Activated naive CD8-positive, alpha-beta T cell treated with anti-CD3 and anti-CD28 coated beads, Interleukin-2, amount 50 U/mL, for 16 hours (primary cell): ENCODE measurements around the gene SEMA3F.

Experiments used
- DNase-seq: peaks from one replicate; pipeline ENCODE4 v3.0.0-alpha.2; 2020; ENCODE audit warnings: low read depth, low spot score

Gene SEMA3F

DNA sequence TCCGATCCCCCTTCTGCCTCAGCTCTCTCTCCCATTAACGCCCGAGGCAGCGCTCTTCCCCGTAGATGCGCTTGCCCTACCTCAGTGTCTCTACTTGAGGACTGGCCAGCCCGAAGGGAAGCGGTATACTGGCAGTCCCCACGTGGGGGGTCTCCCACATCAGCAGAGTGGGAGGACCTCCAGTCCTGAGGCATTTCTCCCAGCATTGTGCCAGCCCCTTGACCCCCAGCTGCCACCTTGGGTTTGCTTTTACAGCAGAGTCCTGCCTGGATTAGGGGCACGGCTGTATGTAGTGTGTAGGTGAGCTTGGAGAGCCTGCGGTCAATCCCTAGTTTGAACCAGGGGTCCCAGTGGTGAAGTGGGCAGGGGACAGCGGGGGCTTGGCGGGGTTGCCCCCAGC, 767 bp downstream of the SEMA3F start:
- DNase-seq, result no peak

DNA sequence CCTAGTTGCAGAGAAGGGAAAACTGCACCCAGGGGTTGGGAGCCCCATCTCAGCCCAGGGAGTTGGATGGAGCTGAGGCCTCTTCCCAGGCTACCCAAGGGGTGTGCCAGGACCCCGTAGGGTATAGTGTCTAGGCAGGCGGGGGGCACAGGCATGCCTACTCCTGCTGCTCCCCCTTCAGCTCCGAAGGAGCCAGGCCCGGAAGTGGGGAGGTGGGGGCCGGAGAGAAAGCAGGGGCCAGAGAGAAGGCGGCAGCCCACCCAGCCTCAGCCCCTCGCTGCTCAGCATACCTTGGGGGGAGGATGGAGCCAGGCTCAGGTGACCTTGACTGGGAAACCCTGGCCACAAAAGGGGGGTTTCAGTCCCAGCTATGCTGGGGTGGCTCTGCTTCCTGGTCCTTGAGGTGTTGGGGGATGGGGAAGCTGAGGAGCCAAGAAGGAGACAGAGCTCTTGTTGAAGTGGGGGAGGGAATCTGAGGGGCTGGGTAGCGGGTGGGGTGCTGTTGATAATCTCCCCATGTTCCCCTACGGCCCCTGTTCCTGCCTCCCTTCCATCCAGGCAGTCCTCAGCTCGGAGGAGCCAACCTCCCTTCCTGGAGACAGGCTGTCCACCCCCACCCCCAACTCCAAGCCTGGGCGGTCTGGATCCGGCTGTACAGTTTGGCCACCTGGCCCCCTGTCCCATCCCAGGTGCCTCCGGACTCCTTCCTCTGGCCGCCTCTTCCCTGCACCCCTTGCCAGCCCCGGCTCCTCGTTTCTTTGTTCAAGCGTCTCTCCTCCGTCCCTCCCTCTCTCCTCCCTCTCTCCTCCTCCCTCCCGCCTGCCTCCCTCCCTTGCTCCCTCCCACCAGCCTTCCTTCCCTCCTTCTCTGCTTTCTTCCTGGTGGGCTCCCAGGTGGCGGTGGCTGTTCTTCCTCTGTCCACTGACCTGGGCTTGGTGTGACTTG, 1.7 kb downstream of the SEMA3F start:
- DNase-seq, result no peak

DNA sequence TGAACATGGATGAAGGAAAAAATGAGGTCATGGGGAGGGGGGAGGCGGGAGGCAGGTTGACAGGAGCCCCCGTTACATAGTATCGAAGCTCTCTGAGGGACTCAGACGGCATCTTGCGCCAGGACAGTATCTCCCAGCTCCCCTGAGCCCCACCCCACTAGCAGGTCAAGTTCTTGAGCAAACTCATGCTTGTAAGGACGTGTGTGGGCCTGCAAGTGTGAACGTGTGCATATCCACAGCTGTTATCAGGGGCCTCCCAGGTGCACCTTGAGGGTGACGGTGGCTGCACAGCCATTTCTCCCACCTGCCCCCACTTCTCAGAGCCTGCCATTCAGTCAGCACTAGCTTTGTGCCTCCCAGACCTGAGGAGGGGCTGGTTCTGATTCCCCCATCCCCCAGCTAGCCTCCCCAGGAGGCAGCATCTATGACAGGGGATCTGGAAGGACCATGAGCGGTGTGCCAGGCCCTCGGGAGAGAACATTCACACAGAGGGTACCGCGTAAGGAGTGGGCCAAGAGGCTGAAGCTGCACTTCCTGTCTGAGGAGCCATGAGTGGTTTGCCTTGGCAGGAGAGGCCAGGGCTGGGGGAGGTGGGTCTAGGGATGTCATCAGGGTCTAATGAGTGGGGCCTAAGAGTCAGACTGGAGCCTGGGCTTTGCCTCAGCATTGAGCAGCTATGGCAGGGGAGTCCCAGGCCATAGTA, 2.9 kb downstream of the SEMA3F start:
- no peak for DNase-seq

DNA sequence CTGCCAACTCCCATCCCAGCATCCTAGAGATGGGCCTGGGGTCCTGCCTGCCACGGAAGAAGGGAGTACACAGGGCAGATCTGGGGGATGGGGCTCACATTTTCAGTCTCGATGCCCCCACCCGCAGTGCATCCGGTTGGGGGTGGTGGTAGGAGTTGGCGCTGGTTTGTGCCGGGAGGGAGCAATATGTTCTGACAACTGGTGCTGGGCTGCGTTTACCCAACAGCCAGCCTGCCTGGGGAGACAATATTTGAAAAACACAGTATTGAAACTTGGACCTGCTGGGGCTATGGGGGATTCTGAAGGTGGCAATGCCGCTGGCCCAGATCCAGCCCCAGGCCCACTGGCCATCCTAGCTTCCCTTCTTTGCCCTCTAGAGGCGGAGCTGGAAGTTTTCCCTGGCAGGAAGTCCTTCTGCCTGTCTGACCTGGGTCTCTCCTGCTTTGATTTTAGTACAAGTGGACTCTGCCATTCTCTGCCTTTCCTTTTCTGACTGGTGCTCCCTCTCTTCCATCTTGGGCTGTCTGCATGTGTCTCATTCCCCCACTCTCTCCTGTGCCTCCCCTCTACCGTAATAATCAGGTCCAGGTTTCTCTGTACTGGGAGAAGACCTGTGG, 3.5 kb downstream of the SEMA3F start:
- DNase-seq, result no peak

DNA sequence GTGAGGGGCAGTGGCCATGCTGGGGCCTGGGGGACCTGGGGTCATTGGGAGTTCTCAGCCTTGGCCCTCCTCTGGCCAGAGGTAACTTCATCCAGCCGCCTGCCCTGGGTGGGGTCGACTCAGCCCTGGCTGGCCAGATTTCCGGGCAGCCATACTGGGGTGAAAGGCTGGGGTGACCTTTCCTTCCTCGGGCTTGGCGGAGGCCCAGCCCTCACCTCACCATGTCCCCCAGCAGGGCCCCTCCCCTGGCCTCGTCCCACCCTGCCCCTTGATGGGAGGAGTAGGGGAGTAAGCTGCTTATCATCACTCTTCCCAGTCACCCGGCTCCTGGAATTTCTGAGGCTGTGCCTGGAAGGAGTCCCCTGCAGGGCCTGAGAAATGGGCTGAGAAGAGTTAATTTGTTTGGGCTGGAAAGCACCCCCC, 5.4 kb downstream of the SEMA3F start:
- DNase-seq, result no peak

DNA sequence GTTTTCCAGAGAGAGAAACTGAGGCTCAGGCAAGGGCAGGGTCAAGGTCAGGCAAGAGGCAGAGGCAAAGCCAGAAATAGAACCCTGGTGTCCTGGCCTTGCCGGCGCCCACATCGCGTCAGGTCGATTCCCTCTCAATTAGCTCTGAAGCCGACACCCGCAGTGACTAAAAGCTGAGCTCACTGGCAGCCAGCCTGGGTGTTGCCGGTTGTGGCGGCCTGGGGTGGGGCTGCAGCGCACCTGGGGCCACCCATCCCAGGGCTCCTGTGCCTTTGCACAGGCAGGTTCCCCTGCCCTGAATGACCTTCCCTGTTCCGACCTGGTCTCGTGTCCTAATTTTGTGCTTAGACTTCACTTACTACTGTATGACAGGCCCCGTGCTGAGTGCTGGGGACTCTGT, 6.2 kb downstream of the SEMA3F start:
- DNase-seq, result no peak

DNA sequence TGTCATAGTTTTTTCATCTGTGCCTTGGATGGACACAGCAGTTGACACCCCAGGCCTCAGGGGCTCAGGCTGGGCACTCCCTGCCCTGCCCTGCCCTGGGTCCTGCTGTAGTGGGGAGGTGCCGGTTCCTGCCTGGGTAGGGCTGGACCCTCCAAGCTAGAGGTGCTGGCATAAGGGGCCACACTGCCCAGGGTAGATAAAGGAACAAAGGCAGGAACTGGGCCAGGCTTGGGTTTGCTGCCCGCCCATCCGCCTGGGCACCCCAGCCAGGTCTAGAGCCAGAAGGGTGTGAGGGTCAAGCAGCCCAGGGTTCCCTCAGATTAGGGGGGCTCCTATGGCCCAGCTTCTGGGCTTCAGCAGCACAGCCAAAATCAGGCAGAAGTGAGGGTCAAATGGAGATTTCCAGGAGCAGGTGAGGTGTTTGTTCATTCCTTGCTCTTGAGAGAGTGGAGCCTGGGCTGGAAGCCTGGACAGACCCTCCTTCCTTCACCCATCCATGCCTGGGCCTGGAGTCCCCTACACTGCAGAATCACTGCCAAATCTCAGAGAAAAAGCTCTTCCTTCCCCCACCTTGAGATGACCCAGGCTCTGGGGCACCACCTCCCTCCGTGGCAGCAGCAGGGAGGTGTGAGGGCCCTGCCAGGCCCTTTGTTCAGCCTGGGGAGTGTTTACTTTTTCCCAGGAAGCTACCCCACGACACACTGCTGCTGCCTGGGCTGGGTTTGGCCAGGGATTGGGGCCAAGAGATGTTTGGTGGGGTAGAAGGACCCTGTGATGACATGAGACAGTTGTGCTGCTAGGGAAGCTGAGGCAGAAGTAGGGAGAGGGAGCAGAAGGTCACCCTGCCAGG, 7.1 kb downstream of the SEMA3F start:
- no peak for DNase-seq

DNA sequence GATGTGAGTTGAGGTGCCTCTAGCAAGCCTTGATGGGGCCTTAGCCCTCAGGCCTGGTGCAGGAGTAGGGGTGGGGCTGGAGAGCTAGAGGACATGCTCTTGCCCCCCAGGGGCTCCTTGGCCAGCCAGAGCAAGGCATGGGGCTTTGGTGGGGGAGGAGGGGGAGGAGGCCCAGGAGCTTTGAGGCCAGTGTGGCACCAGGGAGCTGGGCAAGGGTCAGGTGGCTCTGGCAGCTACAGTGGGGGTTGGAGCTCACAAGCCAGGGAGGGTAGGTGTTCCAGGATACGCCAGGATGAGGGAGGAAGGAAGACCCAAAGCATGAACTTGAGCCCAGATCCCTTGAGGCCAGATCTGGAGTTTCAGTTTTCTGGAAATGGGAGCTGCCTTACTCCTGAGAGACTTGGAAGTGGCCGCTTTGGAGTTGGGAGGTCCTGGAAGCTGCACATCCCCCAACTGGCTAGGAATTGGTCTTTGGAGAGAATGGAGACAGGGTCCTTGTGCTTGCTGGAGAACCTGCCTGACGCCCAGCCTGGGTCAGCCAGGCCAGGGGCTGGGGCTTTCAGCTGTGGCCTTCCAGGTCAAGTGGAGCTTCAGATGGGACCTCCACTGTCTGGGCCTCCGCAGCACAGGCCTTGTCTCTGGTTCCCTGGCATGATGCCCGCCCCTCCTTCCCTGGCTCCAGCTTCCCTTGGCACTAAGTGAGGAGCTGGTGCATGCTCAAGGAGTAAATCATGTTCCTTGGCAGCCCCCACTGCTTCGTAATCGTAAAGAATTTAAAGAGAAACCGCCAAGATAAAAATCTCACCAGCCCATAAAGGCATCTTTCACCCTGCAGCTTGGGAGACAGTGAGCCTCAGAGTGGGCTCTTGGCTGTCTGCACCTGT, 8.7 kb downstream of the SEMA3F start:
- no peak for DNase-seq

DNA sequence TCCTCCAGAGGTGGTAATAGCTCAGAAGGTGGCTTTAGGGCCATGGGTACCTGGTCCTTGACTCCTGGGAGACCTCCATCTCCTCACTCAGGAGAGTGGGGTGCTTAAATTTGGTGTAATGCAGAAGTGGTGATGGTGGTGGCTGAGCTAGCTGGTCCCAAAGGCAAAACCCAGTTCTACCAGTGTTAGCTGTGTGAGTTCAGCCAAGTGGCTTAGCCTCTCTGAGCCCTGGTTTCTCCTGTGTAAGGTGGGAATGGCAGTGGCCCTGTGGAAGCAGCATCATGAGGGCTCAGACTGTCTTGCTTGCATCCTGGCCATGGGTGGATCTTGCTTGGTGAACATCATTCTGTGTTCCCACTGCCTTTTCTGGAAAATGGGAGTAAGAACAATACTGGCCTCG, 9.4 kb downstream of the SEMA3F start:
- DNase-seq, result no peak

DNA sequence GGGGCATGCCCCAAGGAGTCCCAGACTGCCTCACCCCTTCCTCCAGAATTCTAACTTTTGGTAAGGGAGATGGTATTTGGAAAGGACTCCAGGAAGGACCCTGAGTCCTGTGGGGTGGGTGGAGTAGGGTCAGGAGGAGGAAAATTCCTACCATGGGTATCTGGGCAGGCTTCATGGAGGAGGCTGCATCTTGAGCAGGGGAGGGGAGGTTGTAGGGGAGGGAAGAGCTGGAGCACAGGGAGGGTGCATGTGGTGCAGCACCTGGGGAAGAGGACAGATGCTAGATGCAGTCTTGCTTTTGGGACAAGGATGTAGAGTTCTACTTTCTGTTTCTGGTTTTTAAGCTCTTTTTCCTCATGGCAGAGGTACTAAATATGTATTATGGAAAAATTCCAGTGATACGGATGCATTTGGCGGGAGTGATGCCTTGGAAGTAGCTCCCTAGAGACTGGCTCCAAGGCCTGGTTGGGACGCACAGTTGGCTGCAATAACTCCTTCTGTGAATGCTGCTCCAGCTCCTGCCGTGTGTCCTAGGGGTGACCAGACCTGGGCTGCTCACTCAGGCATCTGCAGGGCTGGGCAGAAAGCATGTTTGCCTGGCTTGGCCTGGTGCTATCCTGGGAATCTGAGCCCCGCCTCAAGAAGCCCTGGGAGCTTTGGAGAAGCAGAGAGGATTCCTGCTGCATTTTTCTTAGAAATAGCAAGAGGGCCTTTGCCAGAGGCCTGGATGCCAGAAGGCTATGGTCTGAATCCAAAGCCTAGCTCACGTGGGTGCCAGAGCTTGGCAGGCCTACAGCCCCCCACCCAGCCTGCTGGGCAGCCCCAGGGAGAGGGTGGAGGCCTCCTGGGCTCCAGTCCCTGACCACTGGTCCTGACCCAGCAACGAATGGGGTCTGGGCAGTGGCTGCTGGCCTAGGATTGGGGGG, 10.1 kb downstream of the SEMA3F start:
- DNase-seq, result no peak

DNA sequence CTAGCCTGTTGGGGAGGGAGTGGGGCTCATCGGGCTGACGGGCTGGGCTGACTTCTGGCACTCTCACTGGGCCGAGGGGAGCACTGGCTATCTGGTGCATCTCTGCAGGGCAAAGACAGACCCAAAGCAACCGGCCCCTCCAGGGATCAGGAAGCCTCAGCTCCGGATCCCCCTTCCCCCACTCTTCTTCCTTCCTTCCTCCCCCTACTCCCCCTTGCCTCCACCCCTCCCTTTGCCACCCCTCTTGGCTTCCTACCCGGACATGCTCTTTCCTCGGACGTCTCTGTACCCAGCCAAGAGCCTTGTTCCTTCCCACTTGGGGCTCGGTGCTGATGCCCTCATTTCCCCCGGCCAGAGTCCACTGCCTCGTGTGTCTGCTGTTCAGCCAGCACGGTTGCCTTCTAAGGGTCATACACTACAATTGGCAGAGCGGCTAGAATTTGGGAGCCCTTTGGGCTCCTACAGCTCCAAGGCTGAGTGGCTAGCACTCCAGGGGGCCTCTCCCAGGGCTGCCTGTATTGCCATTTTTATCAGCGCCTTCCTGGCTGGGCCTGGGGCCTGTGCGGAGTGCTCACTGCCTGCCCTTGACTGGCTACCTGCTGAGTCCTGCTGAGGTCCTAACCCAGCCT, 10.9 kb downstream of the SEMA3F start:
- no peak for DNase-seq

DNA sequence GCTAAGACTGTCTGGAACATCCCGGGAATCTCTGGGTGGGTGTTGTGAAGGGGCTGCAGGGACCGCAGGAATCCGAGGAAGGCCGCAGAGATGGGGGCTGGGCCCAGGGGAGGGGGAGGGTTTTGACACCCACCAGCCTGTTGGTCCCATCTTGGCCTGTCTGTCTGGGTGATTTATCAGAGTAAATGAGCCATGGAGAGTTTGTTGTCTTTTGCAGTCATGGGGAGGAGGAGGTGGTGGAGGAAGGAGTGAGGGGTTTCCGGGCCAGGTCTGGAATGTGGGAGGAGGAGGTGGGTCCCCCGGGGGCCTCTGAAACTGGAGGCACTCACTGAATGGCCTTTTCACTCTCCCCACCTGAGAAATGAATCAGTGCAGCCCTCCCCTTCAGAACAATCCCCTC, 11.5 kb downstream of the SEMA3F start:
- DNase-seq, result no peak

DNA sequence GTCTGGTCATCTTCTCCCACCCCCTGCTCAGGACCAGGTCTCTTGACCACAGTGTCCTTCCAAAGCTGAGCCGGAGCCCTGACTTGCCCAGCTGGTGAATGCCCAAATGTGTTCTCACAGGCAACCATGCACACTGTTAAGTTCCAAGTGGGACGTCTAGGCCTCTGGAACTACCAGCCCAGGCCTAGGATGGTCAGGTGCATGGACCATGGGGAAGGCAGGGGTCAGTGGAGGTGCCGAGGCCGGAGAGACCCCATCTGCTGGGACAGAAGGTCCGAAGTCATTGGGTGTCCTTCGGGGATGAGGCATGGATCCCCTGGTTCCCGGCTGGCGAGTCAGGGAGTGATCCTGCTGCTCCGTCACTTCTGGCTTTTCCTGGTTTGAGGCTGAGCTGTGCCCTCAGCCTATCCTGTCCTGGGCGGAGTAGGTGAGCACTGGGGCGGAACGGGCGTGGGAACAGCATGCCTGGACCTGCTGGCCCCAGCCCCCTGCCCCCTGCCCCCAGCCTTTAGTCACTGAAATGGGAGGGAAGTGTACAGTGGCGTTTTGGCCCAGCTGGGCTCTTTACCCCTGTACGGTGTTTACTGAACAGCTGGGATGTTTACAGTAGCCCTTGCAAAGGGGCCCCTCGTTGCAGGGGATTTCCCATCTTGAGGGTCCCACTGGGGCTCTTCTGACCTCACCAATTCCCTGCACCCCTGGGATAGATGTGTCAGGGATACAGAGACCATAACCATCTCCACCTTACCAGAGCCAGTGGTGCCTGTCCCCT, 12.1 kb downstream of the SEMA3F start:
- no peak for DNase-seq

DNA sequence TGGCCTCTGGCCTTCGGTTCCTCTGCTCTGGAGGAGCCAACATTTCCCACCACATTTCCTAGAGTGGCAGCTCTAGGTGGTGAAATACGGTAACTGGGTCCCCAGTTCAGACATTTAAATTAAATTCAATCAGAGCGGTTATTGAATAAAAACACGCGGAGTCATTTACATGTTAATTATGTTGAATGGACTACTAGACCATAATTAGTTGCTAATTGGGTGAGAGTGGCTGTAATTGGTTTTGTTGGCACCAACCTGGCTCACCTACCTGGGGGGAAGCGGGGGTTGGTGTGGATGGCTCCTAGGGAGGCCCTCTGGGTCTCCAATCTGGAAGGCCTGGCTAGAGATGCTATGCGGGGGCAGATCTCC, 12.7 kb downstream of the SEMA3F start:
- no peak for DNase-seq

DNA sequence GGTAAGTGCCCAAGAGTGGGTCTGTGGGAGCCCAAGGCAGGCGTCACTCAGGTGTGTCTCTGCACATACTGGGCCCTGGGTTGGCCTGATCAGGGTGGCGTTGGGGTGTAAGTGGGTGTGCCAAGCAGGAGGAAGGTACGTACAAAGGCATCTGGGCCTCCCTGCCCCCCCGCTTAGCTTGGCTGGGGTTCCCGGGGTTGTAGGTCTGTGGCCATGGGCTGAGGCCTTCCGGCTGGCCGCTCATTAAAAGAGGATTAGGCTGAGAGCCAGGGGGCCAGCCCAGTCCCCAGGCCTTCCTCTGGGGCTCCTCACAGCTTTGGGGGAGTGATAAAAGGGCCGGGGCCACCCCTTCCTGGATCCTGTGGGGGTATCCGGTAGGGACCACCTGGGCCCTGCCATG, 13.3 kb downstream of the SEMA3F start:
- no peak for DNase-seq

DNA sequence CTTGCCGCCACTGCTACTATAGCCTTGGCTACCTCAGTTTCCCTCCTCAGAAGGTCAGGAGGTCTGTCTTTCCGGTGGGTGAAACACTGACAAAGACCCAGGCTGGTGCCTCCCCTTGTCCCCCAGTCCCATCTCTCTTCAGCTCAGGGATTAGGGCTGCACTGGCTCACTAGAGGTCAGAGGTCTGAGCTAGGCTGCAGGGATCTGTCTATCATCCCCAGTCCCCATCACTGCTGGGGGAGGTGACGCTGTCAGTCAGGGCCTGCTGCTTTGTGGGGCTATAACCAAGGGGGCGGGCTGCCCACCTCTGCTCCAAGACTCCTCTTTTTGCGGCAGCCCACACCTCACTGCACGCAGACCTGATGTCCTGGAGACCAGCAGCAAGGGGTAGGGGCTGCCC, 13.7 kb downstream of the SEMA3F start:
- DNase-seq, result no peak

DNA sequence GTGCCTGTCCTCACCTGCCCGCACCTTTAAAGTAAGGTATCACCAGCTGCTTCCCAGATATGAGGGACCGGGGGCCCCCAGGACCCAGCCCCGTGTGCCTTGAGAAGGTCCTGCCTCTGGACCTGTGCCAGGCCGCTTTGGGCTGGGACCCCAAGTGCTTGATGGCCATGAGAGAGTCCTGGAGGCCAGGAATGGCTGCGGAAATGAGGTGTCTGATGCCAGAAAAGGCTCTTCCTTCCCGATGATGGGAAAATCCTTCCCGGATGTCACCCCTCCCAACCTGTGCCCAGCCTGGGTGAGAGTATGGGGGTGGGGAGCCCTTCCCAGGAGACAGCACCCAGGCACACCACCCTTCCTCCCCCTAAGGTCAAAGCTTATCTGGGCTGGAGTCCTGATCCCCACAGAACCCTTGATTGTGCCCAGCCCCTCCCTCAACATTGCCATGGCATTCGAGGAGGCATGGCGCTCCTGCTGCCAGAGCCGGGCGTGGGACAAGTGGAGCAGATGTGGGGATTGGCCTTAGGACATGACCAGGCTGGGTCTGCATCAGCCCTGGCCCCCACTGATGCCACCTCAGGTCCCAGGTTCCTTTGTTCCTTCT, 14.2 kb downstream of the SEMA3F start:
- DNase-seq, result no peak

DNA sequence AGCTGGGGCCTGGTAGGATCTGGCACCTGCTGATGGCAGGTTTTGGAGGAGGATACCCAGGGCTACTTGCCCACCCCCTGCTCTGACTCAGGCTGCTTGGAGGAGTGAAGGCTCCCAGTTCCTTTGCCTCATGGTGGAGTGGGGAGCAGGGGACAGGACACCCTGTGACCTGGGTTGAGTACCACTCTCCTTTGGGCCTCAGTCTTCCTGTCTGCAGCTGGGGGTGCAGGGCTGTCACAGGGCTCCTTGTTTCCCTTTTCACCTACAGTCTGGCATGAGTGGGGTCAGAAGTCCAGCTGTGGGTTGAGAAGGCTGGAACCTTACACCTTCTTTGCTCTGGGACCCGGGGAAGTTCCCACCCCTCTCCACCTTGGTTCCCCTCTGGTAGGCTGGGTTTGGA, 14.7 kb downstream of the SEMA3F start:
- DNase-seq, result no peak
